ENCODE results near the gene FHDC1.

- TF ChIP-seq, protein P1, sequence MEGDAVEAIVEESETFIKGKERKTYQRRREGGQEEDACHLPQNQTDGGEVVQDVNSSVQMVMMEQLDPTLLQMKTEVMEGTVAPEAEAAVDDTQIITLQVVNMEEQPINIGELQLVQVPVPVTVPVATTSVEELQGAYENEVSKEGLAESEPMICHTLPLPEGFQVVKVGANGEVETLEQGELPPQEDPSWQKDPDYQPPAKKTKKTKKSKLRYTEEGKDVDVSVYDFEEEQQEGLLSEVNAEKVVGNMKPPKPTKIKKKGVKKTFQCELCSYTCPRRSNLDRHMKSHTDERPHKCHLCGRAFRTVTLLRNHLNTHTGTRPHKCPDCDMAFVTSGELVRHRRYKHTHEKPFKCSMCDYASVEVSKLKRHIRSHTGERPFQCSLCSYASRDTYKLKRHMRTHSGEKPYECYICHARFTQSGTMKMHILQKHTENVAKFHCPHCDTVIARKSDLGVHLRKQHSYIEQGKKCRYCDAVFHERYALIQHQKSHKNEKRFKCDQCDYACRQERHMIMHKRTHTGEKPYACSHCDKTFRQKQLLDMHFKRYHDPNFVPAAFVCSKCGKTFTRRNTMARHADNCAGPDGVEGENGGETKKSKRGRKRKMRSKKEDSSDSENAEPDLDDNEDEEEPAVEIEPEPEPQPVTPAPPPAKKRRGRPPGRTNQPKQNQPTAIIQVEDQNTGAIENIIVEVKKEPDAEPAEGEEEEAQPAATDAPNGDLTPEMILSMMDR (IDR thresholded peaks at IDR 0.05), result no peak
- TF ChIP-seq POLR2A (IDR thresholded peaks at IDR 0.05), result no peak
Observed at GRCh38 chr4:152937336-152938236, 1.5 kb downstream of the FHDC1 start.
